ENCODE measurements around the gene AHRR. TPM values are rescaled to one million over a fixed set of nuclear protein-coding genes. Genes with fewer than 3 reads are reported as not detected.

AHRR gene
- total and polyA plus RNA-seq, 10 of the 15 experiments (the other 5 are each of a cell fraction or from before 2014, with no cell fraction given) = 0.90 to 35.2 (median 19.2) TPM

- SMC1A ChIA-PET (ENCODE audit: uncharacterized antibody, unreplicated experiment) = interaction anchor here (0.9 to 1.4 kb wide), 5 partner anchors 9 to 63 kb away, joined by 3 to 4 read pairs (median 3); no protein-coding TSS in a partner anchor
- intact Hi-C loops (cut with micrococcal nuclease; ENCODE audit: unreplicated experiment) = no loop called here
- TF ChIP-seq POU2F2 (IDR thresholded peaks at IDR 0.05; ENCODE audit: borderline replicate concordance, low read depth, low read length) = no peak
- no peak for TF ChIP-seq BRCA1 (IDR thresholded peaks at IDR 0.05; ENCODE audit: low read depth, low read length)
- TF ChIP-seq SUZ12 (IDR thresholded peaks at IDR 0.05; ENCODE audit: unreplicated experiment) = no peak
- TF ChIP-seq, protein P1, sequence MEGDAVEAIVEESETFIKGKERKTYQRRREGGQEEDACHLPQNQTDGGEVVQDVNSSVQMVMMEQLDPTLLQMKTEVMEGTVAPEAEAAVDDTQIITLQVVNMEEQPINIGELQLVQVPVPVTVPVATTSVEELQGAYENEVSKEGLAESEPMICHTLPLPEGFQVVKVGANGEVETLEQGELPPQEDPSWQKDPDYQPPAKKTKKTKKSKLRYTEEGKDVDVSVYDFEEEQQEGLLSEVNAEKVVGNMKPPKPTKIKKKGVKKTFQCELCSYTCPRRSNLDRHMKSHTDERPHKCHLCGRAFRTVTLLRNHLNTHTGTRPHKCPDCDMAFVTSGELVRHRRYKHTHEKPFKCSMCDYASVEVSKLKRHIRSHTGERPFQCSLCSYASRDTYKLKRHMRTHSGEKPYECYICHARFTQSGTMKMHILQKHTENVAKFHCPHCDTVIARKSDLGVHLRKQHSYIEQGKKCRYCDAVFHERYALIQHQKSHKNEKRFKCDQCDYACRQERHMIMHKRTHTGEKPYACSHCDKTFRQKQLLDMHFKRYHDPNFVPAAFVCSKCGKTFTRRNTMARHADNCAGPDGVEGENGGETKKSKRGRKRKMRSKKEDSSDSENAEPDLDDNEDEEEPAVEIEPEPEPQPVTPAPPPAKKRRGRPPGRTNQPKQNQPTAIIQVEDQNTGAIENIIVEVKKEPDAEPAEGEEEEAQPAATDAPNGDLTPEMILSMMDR (IDR thresholded peaks at IDR 0.05 in 2 of 3, conservative IDR thresholded peaks at IDR 0.05 in 1 of 3; ENCODE audit: control insufficient read depth in 2 of 3, extremely low read depth in 1 of 3, insufficient read depth in 1 of 3, low read depth in 3 of 3, low read length in 3 of 3) = no peak
- TF ChIP-seq, protein P2, sequence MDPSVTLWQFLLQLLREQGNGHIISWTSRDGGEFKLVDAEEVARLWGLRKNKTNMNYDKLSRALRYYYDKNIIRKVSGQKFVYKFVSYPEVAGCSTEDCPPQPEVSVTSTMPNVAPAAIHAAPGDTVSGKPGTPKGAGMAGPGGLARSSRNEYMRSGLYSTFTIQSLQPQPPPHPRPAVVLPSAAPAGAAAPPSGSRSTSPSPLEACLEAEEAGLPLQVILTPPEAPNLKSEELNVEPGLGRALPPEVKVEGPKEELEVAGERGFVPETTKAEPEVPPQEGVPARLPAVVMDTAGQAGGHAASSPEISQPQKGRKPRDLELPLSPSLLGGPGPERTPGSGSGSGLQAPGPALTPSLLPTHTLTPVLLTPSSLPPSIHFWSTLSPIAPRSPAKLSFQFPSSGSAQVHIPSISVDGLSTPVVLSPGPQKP (IDR thresholded peaks at IDR 0.05; ENCODE audit: low read depth, low read length) = no peak
- no peak for TF ChIP-seq MXI1 (IDR thresholded peaks at IDR 0.05; ENCODE audit: low read depth, low read length)
- TF ChIP-seq HCFC1 (IDR thresholded peaks at IDR 0.05; ENCODE audit: low read length) = no peak
- TF ChIP-seq SIN3A (IDR thresholded peaks at IDR 0.05; ENCODE audit: low read depth, low read length) = no peak
- TF ChIP-seq RAD21 (IDR thresholded peaks at IDR 0.05; ENCODE audit: insufficient read depth, low read depth, low read length) = no peak
- TF ChIP-seq LARP7 (IDR thresholded peaks at IDR 0.05) = no peak
- TF ChIP-seq, protein P3, sequence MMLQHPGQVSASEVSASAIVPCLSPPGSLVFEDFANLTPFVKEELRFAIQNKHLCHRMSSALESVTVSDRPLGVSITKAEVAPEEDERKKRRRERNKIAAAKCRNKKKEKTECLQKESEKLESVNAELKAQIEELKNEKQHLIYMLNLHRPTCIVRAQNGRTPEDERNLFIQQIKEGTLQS (IDR thresholded peaks at IDR 0.05; ENCODE audit: borderline replicate concordance, extremely low read depth, low read depth, low read length) = no peak
- no peak for TF ChIP-seq BCL11A (IDR thresholded peaks at IDR 0.05; ENCODE audit: low read depth, low read length)
- no peak for TF ChIP-seq SREBF1 (IDR thresholded peaks at IDR 0.05; ENCODE audit: low read length)
- no peak for TF ChIP-seq E2F4 (IDR thresholded peaks at IDR 0.05; ENCODE audit: low read depth, low read length)
- no peak for TF ChIP-seq DPF2 (IDR thresholded peaks at IDR 0.05)
- TF ChIP-seq REST (IDR thresholded peaks at IDR 0.05; ENCODE audit: low read depth, low read length) = no peak
Measured at GRCh38 chr5:383066-383465, 61.6 kb downstream of the AHRR start.

More at GRCh38 chr5:383066-383465, 61.6 kb downstream of the AHRR start:
- Histone ChIP-seq H3K4me1 (ENCODE audit: control insufficient read depth, insufficient read depth, low read length) (peaks cover 14% of the 10 kb centered on the region), H3K36me3 (ENCODE audit: control insufficient read depth in 2 of 2, insufficient read depth in 2 of 2, low read length in 1 of 2) (peaks cover 16 to 21% of the 10 kb centered on the region in 2 experiments), H3K79me2 (ENCODE audit: control insufficient read depth, insufficient read depth, low read length) (peaks cover 18% of the 10 kb centered on the region), H3K4me2 (ENCODE audit: control insufficient read depth, insufficient read depth) (no peak overlapping the region), H3K27me3 (replicated peaks in 1 of 2; ENCODE audit: control insufficient read depth in 2 of 2, insufficient read depth in 2 of 2, low read length in 1 of 2) (no peaks in the 10 kb centered on the region), H3K9ac (ENCODE audit: control insufficient read depth, insufficient read depth, low read length) (no peak overlapping the region), H3K27ac (ENCODE audit: control insufficient read depth, insufficient read depth) (no peak overlapping the region), H2AFZ (ENCODE audit: control insufficient read depth, low read depth, low read length) (no peak overlapping the region), H4K20me1 (ENCODE audit: control insufficient read depth, insufficient read depth) (no peaks in the 10 kb centered on the region), H3K9me3 (replicated peaks; ENCODE audit: control insufficient read depth, insufficient read depth, low read length) (peaks cover 32% of the 10 kb centered on the region), H3K4me3 (no peak overlapping the region)
- ATAC-seq (no peak), FAIRE-seq (no peak), DNase-seq (ENCODE audit: low read depth, low spot score) (no peak)
- in situ Hi-C loops (cut with MboI) = no loop called here
- POLR2A ChIA-PET = interaction anchor here (0.6 to 0.7 kb wide), 2 partner anchors 8 to 931 kb away, joined by 3 read pairs; no protein-coding TSS in a partner anchor
- BruUV-seq (replicated peaks) = no TSS peak
- CTCF ChIA-PET = interaction anchor here (1.1 kb wide), 1 partner anchor 10 kb away, joined by 4 read pairs; no protein-coding TSS in a partner anchor
- RAD21 ChIA-PET (ENCODE audit: unreplicated experiment) = interaction anchor here (0.7 to 1.0 kb wide), 3 partner anchors 14 to 27 kb away, joined by 3 read pairs; no protein-coding TSS in a partner anchor

Data from GM12878 (cell line).